GM12801 (cell line): ENCODE results near the gene NANOS2.

ENCODE experiments used
- TF ChIP-seq, protein P1 (sequence below): IDR thresholded peaks from one replicate; pipeline ENCODE4 v1.5.1; 2011; ENCODE audit warnings: control low read depth; ENCODE audit not compliant: insufficient read length; ENCODE audit errors: extremely low read depth

NANOS2 gene

DNA sequence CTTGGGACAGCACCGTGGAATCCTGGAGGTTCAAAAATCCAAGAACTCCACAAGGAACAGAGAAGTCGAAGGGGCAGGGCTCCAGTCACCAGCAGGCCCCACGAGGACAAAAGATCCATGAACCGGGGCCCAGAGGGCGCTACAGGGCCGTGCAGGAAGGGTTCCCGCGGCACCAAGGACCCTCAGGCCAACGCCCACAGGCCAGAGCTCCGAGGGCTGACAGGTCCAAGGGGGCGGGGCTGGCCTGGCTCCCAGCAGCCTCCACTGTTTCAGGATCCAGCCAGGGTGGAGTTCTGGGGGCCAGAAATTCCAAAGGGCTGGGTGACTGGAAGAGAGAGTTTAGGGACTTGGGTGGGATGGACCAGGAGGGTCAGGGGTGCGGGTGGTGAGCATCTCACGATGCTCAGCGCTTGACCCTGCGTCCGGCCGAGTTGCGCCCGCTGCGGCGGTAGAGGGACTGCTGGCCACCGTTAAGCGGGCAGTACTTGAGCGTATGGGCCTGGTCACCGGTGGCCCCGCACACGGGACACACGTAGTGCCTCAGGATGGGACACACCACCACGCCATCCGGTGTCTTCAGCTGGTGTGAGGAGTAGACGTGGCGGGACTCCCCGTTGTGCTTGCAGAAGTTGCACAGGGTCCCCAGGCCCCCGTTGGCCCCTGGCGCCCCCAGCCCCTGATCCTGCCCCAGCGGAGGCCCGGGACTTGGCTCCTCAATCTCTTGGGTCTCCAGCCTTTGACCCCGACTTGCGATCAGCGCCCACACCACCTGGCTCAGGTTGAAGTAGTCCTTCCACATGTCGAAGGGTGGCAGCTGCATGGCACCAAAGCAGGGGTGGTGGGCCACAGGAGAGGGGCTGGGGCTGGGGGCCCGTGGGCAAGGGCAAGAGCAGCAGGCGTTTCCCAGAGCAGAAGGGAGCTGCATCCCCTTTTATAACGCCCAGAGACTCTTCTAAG, at the start of gene NANOS2:
Gene NANOS2, minus strand, starts transcription at position 905 of the 957 bp plus-strand sequence. Its CDS starts 85 bp downstream, at position 820.
- TF ChIP-seq, protein P1, sequence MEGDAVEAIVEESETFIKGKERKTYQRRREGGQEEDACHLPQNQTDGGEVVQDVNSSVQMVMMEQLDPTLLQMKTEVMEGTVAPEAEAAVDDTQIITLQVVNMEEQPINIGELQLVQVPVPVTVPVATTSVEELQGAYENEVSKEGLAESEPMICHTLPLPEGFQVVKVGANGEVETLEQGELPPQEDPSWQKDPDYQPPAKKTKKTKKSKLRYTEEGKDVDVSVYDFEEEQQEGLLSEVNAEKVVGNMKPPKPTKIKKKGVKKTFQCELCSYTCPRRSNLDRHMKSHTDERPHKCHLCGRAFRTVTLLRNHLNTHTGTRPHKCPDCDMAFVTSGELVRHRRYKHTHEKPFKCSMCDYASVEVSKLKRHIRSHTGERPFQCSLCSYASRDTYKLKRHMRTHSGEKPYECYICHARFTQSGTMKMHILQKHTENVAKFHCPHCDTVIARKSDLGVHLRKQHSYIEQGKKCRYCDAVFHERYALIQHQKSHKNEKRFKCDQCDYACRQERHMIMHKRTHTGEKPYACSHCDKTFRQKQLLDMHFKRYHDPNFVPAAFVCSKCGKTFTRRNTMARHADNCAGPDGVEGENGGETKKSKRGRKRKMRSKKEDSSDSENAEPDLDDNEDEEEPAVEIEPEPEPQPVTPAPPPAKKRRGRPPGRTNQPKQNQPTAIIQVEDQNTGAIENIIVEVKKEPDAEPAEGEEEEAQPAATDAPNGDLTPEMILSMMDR = no peak

DNA sequence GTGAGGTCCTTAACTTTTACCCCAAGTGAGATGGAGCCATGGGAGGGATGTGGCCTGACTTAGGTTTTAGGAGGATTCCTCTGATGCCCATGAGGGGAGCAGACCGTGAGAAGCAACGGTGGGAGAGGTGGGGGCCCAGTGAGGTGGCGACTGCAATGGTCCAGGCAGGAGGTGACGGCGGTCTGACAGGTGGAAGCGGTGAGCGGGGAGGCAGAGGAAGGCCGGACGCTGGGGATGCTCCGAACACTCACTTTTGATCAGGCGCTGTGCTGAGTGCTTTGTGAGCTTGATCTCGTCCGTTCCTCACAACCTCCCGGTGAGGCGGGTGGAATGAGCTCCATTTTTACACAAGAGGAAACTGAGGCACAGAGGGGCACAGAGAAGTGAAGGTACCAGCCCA, 47.4 kb upstream of the NANOS2 start:
- TF ChIP-seq, protein P1 = no peak

DNA sequence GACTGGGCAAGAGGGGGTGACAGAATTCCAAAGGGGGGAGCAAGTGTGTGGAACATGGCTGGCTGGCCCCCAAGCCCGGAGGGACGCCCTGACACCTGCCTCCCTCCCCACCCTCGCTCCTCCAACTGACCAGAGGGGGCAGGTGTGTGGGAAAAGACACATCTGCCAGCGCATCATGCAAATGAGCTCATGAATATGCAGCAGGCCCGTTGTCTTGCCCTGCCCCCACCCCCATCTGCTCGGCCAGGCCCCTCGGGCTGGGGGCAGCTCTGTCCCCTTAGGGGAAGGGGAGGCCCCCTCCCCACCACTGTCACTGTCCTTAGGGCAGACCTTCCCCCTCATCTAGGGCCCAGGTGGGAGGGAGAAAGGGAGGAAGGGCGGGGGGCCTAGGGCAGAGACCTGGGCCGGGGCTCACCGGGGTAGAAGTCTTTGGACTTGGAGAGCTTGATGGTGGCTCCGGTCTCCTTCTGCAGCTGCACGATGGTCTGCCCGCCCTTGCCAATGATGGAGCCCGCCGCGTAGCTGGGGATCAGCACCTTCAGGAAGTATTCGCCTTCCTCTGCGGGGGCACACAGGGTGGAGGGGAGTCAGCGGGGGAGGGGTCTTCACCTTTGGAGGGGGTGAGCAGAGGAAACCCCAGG, 46.1 kb upstream of the NANOS2 start:
- TF ChIP-seq, protein P1 = no peak

DNA sequence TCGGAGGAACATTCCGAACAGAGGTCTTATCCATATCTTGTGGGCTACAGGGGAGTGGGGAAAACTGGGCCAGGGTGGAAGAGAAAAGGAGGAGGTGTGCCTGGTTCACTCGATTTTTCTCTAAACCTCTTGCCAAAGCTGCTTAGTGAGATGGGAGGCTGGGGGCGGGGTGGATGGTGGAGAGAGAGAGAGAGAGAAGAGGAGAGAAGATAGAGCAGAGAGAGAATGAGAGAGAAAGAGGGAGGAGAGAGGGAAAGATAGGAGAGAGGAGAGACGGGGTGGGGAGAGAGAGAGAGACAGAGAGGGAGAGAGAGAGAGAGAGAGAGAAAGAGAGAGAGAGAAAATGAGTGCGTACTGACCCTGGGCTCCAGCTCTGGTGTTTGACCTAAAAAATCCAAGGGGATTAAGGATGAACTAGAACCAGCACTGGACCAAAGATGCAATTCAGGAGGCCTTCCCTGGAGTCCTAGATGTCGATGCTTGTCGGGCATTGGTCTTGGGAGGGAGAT, 45.0 kb upstream of the NANOS2 start:
- TF ChIP-seq, protein P1 = no peak

DNA sequence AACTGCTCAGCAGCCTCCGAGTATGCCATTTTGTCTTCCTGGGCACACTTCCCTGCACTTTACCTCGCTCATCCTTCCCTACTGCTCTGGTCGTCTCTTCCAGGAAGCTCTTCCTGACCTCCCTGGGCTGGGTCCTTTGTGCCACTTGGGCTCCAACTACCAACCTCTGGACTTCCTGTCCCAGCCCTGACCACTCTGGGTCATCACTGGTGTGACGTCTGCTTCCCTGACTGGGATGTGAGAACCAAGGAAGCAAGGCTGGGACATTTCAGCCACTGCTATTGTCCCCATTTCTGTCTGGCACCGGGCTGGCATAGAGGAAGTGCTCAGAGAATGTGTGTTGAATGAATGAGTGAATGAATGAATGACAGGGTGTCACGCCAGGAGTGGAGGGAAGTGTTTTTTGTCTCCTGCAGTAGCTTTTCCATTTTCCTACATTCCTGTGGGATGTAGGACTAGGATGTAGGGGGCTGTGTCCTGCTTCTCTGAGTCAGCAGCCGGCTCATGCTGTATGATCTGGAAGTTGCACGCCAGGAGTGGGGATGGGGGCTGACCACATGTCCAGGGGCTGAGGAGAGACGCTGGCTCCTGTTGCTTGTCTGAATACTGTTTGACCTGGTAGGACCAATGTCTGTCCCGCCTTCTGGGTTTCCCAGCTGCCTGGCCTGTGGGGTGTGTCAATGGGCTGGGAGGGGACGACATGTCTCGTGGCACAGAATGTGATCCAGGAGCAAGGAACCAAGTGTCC, 44.4 kb upstream of the NANOS2 start:
- TF ChIP-seq, protein P1 = no peak

DNA sequence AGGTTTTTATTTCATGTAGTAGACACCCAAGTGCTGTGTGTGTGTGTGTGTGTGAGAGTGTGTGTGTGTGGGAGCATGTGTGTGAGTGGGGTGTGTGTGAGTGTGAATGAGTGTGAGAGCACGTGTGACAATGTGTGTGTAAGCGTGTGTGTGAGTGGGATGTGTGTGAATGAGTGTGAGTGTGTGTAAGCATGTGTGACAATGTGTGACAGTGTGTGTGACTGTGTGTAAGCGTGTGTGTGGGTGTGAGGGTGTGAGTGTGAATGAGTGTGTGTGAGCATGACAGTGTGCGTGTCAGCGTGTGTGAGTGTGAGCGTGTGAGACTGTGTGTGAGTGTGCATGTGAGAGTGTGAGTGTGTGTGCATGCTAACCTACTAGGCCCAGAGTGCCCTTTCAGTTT, 43.7 kb upstream of the NANOS2 start:
- TF ChIP-seq, protein P1 = no peak

DNA sequence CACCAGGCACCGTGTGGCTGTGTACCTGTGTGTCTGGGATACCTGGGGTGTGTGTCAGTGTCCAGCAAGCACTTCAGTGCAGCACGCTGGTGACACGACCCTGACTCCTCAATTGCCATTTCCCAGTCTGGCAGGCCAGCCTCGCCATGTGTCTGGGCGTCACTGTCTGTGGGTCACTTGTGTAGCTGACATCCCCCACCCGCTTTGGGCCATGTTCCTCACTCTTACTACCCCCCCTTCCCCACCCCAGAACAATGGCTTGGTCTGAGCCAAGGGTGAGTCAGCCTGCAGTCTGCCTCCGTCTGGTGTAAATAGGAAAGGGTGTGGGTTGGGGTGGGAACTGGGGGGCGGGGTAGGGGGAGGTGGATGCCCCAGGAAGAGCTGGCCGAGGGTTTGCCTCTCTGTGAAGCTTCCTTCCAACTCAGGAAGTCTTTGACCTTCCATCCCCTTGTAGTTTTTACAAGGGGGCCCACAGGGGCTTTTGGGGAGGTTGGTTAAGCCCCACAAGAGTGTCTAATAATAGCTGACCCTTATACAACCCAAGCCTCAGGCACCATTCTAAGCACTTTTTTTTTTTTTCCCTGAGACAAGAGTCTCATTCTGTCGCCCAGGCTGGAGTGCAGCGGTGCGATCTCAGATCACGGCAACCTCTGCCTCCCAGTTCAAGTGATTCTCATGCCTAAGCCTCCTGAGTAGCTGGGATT, 41.5 kb upstream of the NANOS2 start:
- TF ChIP-seq, protein P1 = no peak
